ENCODE data around the gene KIAA1671. TPM values are rescaled to one million over a fixed set of nuclear protein-coding genes. Genes with fewer than 3 reads are reported as not detected.
A peak's percentile ranks its signal among the peaks of the same experiment; 100 is the strongest.

Gene KIAA1671
- total RNA-seq, 6 donors from 2014 or later: 30.9 to 57.7 (median 42.1) TPM

- 46 to 79% methylated on average over 1 of the region's 1 CpG for WGBS, 2 donors
- H3K27me3 ChIP-seq: no peaks in the 10 kb centered on the region
- peak overlapping the region in 2 of 4 donors; percentile 24 to 66 for H3K27ac ChIP-seq
- TF ChIP-seq EP300 (IDR thresholded peaks at IDR 0.05) (no peak), POLR2A (IDR thresholded peaks at IDR 0.05) (no peak), POLR2AphosphoS5 (IDR thresholded peaks at IDR 0.05) (no peak)
- TF ChIP-seq, protein P1, sequence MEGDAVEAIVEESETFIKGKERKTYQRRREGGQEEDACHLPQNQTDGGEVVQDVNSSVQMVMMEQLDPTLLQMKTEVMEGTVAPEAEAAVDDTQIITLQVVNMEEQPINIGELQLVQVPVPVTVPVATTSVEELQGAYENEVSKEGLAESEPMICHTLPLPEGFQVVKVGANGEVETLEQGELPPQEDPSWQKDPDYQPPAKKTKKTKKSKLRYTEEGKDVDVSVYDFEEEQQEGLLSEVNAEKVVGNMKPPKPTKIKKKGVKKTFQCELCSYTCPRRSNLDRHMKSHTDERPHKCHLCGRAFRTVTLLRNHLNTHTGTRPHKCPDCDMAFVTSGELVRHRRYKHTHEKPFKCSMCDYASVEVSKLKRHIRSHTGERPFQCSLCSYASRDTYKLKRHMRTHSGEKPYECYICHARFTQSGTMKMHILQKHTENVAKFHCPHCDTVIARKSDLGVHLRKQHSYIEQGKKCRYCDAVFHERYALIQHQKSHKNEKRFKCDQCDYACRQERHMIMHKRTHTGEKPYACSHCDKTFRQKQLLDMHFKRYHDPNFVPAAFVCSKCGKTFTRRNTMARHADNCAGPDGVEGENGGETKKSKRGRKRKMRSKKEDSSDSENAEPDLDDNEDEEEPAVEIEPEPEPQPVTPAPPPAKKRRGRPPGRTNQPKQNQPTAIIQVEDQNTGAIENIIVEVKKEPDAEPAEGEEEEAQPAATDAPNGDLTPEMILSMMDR (IDR thresholded peaks at IDR 0.05): no peak
- no peak for ATAC-seq (ENCODE audit: low FRiP score in 2 of 2)
- H3K4me1 ChIP-seq: peaks cover 4 to 28% (median 7%) of the 10 kb centered on the region in 4 donors
- H3K36me3 ChIP-seq: no peaks in the 10 kb centered on the region
- no peaks in the 10 kb centered on the region for H3K9me3 ChIP-seq
- no peak overlapping the region for H3K4me3 ChIP-seq
- no peak for DNase-seq
These were observed 67.1 kb downstream of the KIAA1671 start for GRCh38 chr22:25019427-25020184.

DNA sequence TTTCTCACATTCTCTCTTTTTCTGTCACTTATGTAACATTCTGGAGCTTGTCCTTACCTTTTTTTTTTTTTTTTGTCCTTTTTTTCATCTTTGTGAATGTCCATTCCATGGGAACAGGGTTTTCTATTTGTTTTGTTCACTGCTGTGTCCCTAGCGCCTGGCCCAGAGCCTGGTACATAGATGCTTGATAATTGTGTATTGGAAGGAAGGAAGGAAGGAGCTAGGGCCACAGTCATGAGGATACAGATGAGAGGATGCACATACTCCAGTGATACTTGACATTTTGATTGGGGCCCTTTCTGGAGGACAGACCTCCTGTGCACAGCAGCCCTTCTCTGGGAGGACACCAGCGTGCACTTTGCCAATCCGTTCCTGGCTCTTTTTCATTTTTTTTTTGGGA is 68.9 kb downstream of the KIAA1671 start:
- no peak for ATAC-seq (ENCODE audit: low FRiP score in 2 of 2)
- H3K4me1 ChIP-seq: peaks cover 16 to 36% (median 17%) of the 10 kb centered on the region in 4 donors
- DNase-seq: no peak

DNA sequence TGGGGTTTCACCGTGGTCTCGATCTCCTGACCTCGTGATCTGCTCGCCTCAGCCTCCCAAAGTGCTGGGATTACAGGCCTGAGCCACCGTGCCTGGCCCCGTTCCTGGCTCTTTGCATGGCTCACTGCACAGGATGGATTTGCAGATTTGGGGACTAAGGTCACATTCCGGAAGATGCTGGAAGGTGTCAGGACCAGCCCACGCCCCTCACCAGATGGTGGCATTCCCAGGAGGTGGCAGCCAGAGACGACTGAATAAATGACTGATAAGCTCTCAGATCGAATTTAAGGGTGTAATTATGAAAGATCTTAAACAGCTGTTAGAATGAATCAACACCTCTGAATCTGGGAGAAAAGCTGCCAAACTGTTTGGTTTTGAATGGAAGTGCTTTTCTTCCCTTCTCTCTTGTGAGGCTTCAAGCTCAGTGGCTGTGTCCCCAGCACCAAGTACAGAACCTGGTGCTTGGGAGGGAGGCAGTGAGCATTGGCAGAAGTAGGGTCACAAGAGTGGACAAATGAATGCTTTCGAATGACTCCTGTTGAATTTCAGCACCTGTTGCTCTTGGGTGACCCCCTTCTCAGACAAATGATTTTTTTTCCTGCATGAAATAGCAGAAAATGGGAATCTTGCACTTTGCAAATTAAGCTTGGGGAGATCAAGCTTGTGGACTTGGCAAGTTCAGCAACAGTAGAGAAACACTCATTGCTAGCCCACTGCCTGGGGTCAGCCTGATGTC is 69.6 kb downstream of the KIAA1671 start:
- DNase-seq (no peak), ATAC-seq (ENCODE audit: low FRiP score in 2 of 2) (no peak)
- Histone ChIP-seq H3K27ac (peak overlapping the region in 2 of 4 donors; percentile 17 to 25), H3K36me3 (no peaks in the 10 kb centered on the region), H3K4me3 (no peak overlapping the region), H3K4me1 (peaks cover 23 to 42% (median 24%) of the 10 kb centered on the region in 4 donors), H3K9me3 (no peaks in the 10 kb centered on the region), H3K27me3 (no peaks in the 10 kb centered on the region)
- 79 to 80% methylated on average over 11 of the region's 11 CpGs for WGBS, 2 donors
- TF ChIP-seq, protein P1 (IDR thresholded peaks at IDR 0.05): no peak
- TF ChIP-seq POLR2A (IDR thresholded peaks at IDR 0.05) (no peak), EP300 (IDR thresholded peaks at IDR 0.05) (no peak), POLR2AphosphoS5 (IDR thresholded peaks at IDR 0.05) (no peak)

More for the DNA sequence above, 68.9 kb downstream of the KIAA1671 start:
- TF ChIP-seq POLR2A (IDR thresholded peaks at IDR 0.05) (no peak), POLR2AphosphoS5 (IDR thresholded peaks at IDR 0.05) (peak in 1 of 2 donors; percentile 10), EP300 (IDR thresholded peaks at IDR 0.05) (no peak)
- TF ChIP-seq, protein P1 (IDR thresholded peaks at IDR 0.05): no peak
- Histone ChIP-seq H3K9me3 (no peaks in the 10 kb centered on the region), H3K36me3 (no peaks in the 10 kb centered on the region), H3K27me3 (no peaks in the 10 kb centered on the region), H3K27ac (peak overlapping the region in 2 of 4 donors; percentile 66 to 73), H3K4me3 (no peak overlapping the region)
- WGBS, 2 donors: 71 to 81% methylated on average over 3 of the region's 3 CpGs

GRCh38 chr22:25023879-25024278 is 71.4 kb downstream of the KIAA1671 start:
- 84 to 90% methylated on average over 3 of the region's 3 CpGs for WGBS, 2 donors

More at GRCh38 chr22:25023879-25024278, 71.4 kb downstream of the KIAA1671 start:
- DNase-seq: no peak
- no peaks in the 10 kb centered on the region for H3K27me3 ChIP-seq
- H3K4me1 ChIP-seq: peaks cover 27 to 43% (median 31%) of the 10 kb centered on the region in 4 donors
- no peaks in the 10 kb centered on the region for H3K36me3 ChIP-seq
- H3K27ac ChIP-seq: peak overlapping the region in 1 of 4 donors; percentile 35
- TF ChIP-seq, protein P1 (IDR thresholded peaks at IDR 0.05): no peak
- TF ChIP-seq POLR2AphosphoS5 (IDR thresholded peaks at IDR 0.05) (no peak), EP300 (IDR thresholded peaks at IDR 0.05) (no peak), POLR2A (IDR thresholded peaks at IDR 0.05) (no peak)
- no peak for ATAC-seq (ENCODE audit: low FRiP score in 2 of 2)
- no peaks in the 10 kb centered on the region for H3K9me3 ChIP-seq
- no peak overlapping the region for H3K4me3 ChIP-seq
